Osteocyte (in vitro differentiated cells): ENCODE data around the gene SAMD4A. TPM values are rescaled to one million over a fixed set of nuclear protein-coding genes. Genes with fewer than 3 reads are reported as not detected.

Experiments
- DNase-seq: peaks from one replicate; pipeline ENCODE4 v3.0.0; 2021; ENCODE audit warnings: mixed read lengths; ENCODE audit not compliant: unreplicated experiment; ENCODE audit errors: extremely low spot score
- H3K27ac Mint-ChIP-seq: one replicate; pipeline ENCODE4 v1.8.0; 2021; ENCODE audit warnings: mild to moderate bottlenecking, mixed read lengths; ENCODE audit not compliant: unreplicated experiment
- H3K27me3 Mint-ChIP-seq: one replicate; pipeline ENCODE4 v1.8.0; 2021; ENCODE audit warnings: mixed read lengths; ENCODE audit not compliant: unreplicated experiment
- H3K36me3 Mint-ChIP-seq: one replicate; pipeline ENCODE4 v1.8.0; 2021; ENCODE audit warnings: mixed read lengths; ENCODE audit not compliant: unreplicated experiment
- H3K4me1 Mint-ChIP-seq: one replicate; pipeline ENCODE4 v1.8.0; 2021; ENCODE audit warnings: mixed read lengths; ENCODE audit not compliant: unreplicated experiment
- H3K4me3 Mint-ChIP-seq: one replicate; pipeline ENCODE4 v1.8.0; 2021; ENCODE audit warnings: mild to moderate bottlenecking, moderate library complexity, mixed read lengths; ENCODE audit not compliant: unreplicated experiment
- H3K9me3 Mint-ChIP-seq: one replicate; pipeline ENCODE4 v1.8.0; 2021; ENCODE audit warnings: mixed read lengths; ENCODE audit not compliant: unreplicated experiment
- total RNA-seq: library from RNA; stranded (reverse); gene quantifications from 2 replicates; pipeline ENCODE4 v1.2.1, GENCODE V29; 2021
- TF ChIP-seq, protein P1 (sequence below): fragments of 200-600 bp; sonication (generic); IDR thresholded peaks from 2 replicates; pipeline ENCODE4 v1.5.0; 2021; ENCODE audit warnings: antibody characterized with exemption, mild to moderate bottlenecking, moderate library complexity

SAMD4A gene
- total RNA-seq, 1 donor from 2014 or later, result 39.1 TPM

DNA sequence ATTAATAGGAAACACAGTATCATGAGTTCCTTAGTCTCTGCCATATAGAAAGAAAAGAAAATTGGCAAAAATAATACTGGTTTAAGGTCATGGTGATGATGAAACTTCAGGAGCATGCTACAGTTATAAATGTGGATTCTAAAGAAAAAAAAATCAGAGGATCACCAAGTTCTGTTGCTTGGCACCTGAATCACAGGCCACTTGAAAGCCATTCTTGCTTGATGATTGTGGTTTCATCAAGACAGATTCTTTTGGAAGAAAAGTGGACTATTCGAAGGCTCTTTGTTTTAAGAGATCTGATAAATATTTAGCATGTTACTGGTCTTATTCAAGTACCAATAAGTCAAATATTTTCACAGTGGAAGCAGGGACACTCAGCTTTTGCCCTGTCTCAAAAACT, 148.9 kb downstream of the SAMD4A start:
- H3K27me3 Mint-ChIP-seq, result no peaks in the 10 kb centered on the region
- H3K27ac Mint-ChIP-seq, result no peak overlapping the region
- TF ChIP-seq, protein P1, sequence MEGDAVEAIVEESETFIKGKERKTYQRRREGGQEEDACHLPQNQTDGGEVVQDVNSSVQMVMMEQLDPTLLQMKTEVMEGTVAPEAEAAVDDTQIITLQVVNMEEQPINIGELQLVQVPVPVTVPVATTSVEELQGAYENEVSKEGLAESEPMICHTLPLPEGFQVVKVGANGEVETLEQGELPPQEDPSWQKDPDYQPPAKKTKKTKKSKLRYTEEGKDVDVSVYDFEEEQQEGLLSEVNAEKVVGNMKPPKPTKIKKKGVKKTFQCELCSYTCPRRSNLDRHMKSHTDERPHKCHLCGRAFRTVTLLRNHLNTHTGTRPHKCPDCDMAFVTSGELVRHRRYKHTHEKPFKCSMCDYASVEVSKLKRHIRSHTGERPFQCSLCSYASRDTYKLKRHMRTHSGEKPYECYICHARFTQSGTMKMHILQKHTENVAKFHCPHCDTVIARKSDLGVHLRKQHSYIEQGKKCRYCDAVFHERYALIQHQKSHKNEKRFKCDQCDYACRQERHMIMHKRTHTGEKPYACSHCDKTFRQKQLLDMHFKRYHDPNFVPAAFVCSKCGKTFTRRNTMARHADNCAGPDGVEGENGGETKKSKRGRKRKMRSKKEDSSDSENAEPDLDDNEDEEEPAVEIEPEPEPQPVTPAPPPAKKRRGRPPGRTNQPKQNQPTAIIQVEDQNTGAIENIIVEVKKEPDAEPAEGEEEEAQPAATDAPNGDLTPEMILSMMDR, result no peak
- H3K4me1 Mint-ChIP-seq, result peaks cover 38% of the 10 kb centered on the region
- H3K4me3 Mint-ChIP-seq, result no peak overlapping the region
- peaks cover 2% of the 10 kb centered on the region for H3K36me3 Mint-ChIP-seq
- peaks cover 6% of the 10 kb centered on the region for H3K9me3 Mint-ChIP-seq
- no peak for DNase-seq

DNA sequence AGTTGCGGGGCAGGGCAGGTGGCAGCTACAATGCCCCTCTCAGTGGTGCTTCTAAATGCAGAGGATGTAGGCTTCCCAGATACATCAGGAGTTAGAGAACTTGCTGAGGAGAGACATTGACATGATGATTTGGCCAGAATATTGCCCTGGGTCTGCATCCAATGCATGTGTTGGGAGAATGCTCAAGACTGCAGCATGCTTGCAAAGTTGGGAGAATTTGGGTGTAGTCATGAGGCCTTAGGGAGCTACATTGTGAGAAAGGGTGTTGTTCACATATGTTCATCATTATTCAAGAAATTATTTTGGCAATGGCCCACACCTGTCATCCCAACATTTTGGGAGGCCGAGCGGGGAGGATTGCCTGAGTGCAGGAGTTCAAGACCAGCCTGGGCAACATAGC, 149.9 kb downstream of the SAMD4A start:
- no peak for DNase-seq
- Mint-ChIP-seq H3K4me3 (no peak overlapping the region), H3K36me3 (peaks cover 2% of the 10 kb centered on the region), H3K27me3 (no peaks in the 10 kb centered on the region), H3K4me1 (peaks cover 33% of the 10 kb centered on the region), H3K27ac (no peak overlapping the region), H3K9me3 (peaks cover 6% of the 10 kb centered on the region)
- TF ChIP-seq, protein P1, result no peak

DNA sequence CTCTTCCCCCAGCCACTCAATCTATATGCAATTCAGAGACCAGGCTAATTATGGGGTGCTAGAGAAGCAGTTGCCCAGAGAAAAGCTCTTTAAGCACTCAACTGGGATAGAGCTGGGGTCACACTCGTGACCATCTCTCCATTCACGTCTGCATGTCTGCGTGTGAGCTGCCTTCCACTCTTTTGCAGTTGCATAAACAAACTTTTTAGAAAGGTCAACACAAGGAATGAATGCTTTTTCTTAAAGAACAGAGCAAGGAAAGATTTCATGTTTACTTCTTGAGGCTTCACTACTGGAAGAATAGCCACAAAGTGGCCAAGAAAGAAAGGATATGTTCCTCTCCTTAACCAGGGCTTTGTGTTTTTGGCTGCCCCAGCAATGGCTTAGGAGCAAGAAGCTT, 151.1 kb downstream of the SAMD4A start:
- peak overlapping the region; percentile 75 for H3K27ac Mint-ChIP-seq
- H3K4me3 Mint-ChIP-seq, result no peak overlapping the region
- TF ChIP-seq, protein P1, result no peak
- H3K36me3 Mint-ChIP-seq, result peaks cover 2% of the 10 kb centered on the region
- H3K9me3 Mint-ChIP-seq, result peaks cover 6% of the 10 kb centered on the region
- peaks cover 23% of the 10 kb centered on the region for H3K4me1 Mint-ChIP-seq
- DNase-seq, result no peak
- no peaks in the 10 kb centered on the region for H3K27me3 Mint-ChIP-seq

DNA sequence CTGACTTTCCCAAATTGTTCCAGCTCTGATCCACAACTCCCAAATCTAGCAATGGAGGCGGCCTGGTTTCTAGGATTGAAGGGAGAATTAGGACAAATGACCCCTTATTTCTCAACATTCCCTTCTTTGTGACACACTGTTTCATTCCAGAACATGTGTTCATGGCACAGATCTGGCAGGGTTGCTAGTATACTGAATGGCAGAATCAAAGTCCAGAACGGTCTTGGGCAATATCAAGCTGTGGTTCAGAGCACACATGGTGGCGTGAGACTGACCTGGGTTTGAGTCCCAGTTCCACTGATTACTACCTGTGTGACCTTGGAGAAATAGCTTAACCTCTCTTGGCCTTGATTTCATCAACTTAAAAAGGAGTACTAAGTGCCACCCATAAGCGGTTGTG, 152.5 kb downstream of the SAMD4A start:
- peaks cover 2% of the 10 kb centered on the region for H3K36me3 Mint-ChIP-seq
- TF ChIP-seq, protein P1, result no peak
- peaks cover 19% of the 10 kb centered on the region for H3K4me1 Mint-ChIP-seq

DNA sequence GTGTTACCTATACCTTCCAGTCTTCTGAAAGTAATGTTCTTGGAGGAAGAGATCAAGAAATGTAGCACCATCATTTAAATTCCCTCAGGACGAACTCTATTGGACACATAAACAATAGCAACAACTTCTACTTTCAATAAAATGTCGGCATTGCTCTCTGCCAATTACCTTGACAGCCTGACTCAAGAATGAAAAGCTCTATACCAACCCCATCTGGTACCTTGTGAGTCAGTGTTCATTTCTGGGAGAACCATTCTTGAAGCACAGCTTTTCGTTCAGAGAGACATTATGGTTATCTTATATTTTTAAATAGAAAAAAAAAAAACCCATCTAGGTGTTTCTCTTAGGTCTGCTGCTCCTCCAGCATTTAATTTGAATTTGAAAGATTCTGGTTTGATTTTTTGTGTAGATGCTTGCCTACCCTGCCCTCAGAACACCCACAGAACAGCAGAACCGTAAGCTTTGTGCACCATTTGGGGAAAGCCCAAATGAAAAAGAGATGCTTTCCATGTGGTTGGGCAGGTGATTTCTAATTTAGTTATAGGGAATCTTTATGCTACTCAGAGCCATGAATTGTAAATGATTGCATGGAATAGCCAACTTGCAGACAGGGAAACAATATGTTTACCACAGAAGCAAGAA, 156.0 kb downstream of the SAMD4A start:
- peaks cover 10% of the 10 kb centered on the region for H3K4me1 Mint-ChIP-seq
- H3K4me3 Mint-ChIP-seq, result no peak overlapping the region
- TF ChIP-seq, protein P1, result peak; percentile 41
- H3K27ac Mint-ChIP-seq, result no peak overlapping the region
- peaks cover 6% of the 10 kb centered on the region for H3K9me3 Mint-ChIP-seq
- H3K27me3 Mint-ChIP-seq, result no peaks in the 10 kb centered on the region
- DNase-seq, result no peak
- H3K36me3 Mint-ChIP-seq, result peaks cover 4% of the 10 kb centered on the region

More for the DNA sequence above, 152.5 kb downstream of the SAMD4A start:
- Mint-ChIP-seq H3K9me3 (peaks cover 6% of the 10 kb centered on the region), H3K27me3 (no peaks in the 10 kb centered on the region), H3K27ac (no peak overlapping the region), H3K4me3 (no peak overlapping the region)
- no peak for DNase-seq
